GM23248 (cell line): ENCODE data around the gene INTS15. TPM values are rescaled to one million over a fixed set of nuclear protein-coding genes. Genes with fewer than 3 reads are reported as not detected.
A peak's percentile ranks its signal among the peaks of the same experiment; 100 is the strongest.
"Not testable (repeated sequence)": the region's sequence is repeated elsewhere in the genome, so short reads cannot be mapped to it uniquely, and the experiment has no call there.

ENCODE experiments used
- DNase-seq: peaks from one replicate; pipeline ENCODE4 v3.0.0-alpha.2; 2015
- H2AFZ ChIP-seq: fragments of 200-600 bp; sonication (generic); 2 replicates; pipeline ENCODE4 v1.6.1; 2016; ENCODE audit warnings: antibody characterized with exemption
- H3F3A ChIP-seq: fragments of 200-600 bp; sonication (generic); 2 replicates; pipeline ENCODE4 v1.6.1; 2016; ENCODE audit warnings: mild to moderate bottlenecking, antibody characterized with exemption, mixed run types; ENCODE audit not compliant: insufficient read depth
- H3K27ac ChIP-seq: fragments of 200-600 bp; sonication (generic); 2 replicates; pipeline ENCODE4 v1.5.1; 2016; ENCODE audit warnings: mild to moderate bottlenecking
- H3K27me3 ChIP-seq: fragments of 200-600 bp; sonication (generic); replicated peaks from 2 replicates; pipeline ENCODE4 v1.6.1; 2016; ENCODE audit warnings: mild to moderate bottlenecking; ENCODE audit not compliant: insufficient read depth
- H3K36me3 ChIP-seq: fragments of 200-600 bp; sonication (generic); 2 replicates; pipeline ENCODE4 v1.6.1; 2016; ENCODE audit warnings: low read depth, mild to moderate bottlenecking
- H3K4me1 ChIP-seq: fragments of 200-600 bp; sonication (generic); 2 replicates; pipeline ENCODE4 v1.6.1; 2016; ENCODE audit warnings: mild to moderate bottlenecking; ENCODE audit not compliant: insufficient read depth
- H3K4me2 ChIP-seq: fragments of 200-600 bp; sonication (generic); one replicate; pipeline ENCODE4 v1.6.1; 2016; ENCODE audit warnings: mild to moderate bottlenecking; ENCODE audit not compliant: unreplicated experiment
- H3K4me3 ChIP-seq: fragments of 200-600 bp; sonication (generic); 2 replicates; pipeline ENCODE4 v1.5.1; 2016; ENCODE audit warnings: mild to moderate bottlenecking
- H3K79me2 ChIP-seq: fragments of 200-600 bp; sonication (generic); 2 replicates; pipeline ENCODE4 v1.6.1; 2016; ENCODE audit warnings: mild to moderate bottlenecking; ENCODE audit not compliant: insufficient read depth
- H3K9ac ChIP-seq: fragments of 200-600 bp; sonication (generic); 2 replicates; pipeline ENCODE4 v1.6.1; 2016; ENCODE audit warnings: mild to moderate bottlenecking
- H3K9me2 ChIP-seq: fragments of 200-600 bp; sonication (generic); 2 replicates; pipeline ENCODE4 v1.6.1; 2016; ENCODE audit warnings: mixed run types, mild to moderate bottlenecking, moderate library complexity; ENCODE audit not compliant: insufficient read depth
- H3K9me3 ChIP-seq: fragments of 200-600 bp; sonication (generic); one replicate; pipeline ENCODE4 v1.6.1; 2017; ENCODE audit warnings: low read depth
- H4K20me1 ChIP-seq: fragments of 200-600 bp; sonication (generic); 2 replicates; pipeline ENCODE4 v1.6.0; 2016; ENCODE audit not compliant: insufficient read depth
- EZH2 ChIP-seq: fragments of 200-600 bp; sonication (generic); IDR thresholded peaks from 2 replicates; pipeline ENCODE4 v1.6.1; 2018; ENCODE audit warnings: antibody characterized with exemption, mild to moderate bottlenecking; ENCODE audit not compliant: insufficient read depth, poor library complexity, severe bottlenecking
- EZH2phosphoT487 ChIP-seq: fragments of 200-600 bp; sonication (generic); IDR thresholded peaks from 2 replicates; pipeline ENCODE4 v1.6.1; 2018; ENCODE audit warnings: antibody characterized with exemption, moderate library complexity, mild to moderate bottlenecking, low read depth; ENCODE audit not compliant: insufficient read depth
- WGBS, 2 experiments: methylation state at CpG; one replicate each; pipeline ENCODE4 v1.1.6; 2015 to 2017; ENCODE audit warnings: low lambda C conversion rate in 2 of 2, low coverage in 1 of 2; ENCODE audit errors: missing lambda C conversion rate in 2 of 2; 5-methylcytosine and 5-hydroxymethylcytosine counted together
- in situ Hi-C: fragments of 300-500 bp; cut with MboI; formaldehyde crosslinking; loops from 2 replicates; pipeline ENCODE4 v1.15.0; 2020
- polyA plus RNA-seq: library from polyadenylated mRNA; unstranded; fragments of >200 nt; fragmentation: Nextera tagmentation; extraction: Ambion mirVana; gene quantifications from 2 replicates; pipeline ENCODE4 v1.2.1, GENCODE V29; 2016
- total RNA-seq: library from RNA; depleted of rRNA; stranded (reverse); fragments of >200 nt; shearing (Covaris generic); gene quantifications from 2 replicates; pipeline ENCODE4 v1.2.3, GENCODE V29; 2014

INTS15 gene
- total and polyA plus RNA-seq, 2 experiments from 2014 or later = 11.3 to 17.9 TPM

DNA sequence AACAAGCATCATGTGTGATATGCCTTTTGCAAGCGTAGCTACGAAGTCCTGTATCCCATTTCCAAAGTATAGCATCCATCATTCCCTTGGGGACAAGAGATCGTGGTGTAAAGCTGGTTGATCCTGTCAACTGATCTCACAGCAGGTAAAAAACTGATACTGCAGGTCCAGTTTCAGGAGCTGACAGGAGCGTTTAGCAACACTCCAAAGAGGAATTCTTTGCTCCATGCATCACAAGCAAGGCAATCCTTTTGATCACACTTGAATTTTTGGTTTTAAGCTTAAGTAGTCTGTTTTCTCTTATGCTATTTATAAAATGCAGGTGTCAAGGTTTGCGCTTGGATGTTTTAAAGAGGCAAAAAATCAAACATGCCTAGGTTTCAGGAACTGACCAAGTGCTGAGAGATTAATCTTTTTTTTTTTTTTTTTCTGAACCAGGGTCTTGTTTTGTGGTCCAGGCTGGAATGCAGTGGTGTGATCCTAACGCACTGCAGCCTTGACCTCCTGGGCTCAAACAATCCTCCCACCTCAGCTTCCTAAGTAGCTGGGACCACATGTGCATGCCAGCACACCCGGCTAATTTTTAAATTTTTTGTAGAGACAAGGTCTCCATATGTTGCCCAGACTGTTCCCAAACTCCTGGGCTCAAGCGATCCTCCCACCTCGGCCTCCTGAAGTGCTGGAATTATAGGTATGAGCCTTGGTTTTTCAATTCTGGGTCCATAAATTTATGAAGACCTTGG is 14.4 kb upstream of the INTS15 start:
- Histone ChIP-seq H4K20me1 (no peaks in the 10 kb centered on the region), H3K9me2 (no peaks in the 10 kb centered on the region), H3K4me3 (no peak overlapping the region), H3K9ac (no peak overlapping the region), H3K27me3 (no peaks in the 10 kb centered on the region), H3K36me3 (no peaks in the 10 kb centered on the region), H3K79me2 (0 out of 2 replicates have a peak, but pooled peaks cover 6% of the 10 kb centered on the region), H3K4me2 (no peak overlapping the region), H3K27ac (no peak overlapping the region), H2AFZ (no peak overlapping the region), H3K9me3 (no peaks in the 10 kb centered on the region), H3K4me1 (0 out of 2 replicates have a peak, but pooled peaks cover 6% of the 10 kb centered on the region), H3F3A (no peaks in the 10 kb centered on the region)
- DNase-seq = no peak
- in situ Hi-C loops = loop anchor here (25.0 kb wide), 1 partner anchor 362 kb away; no protein-coding TSS in a partner anchor
- 60 to 65% methylated on average over 9 of the region's 9 CpGs for WGBS, 2 experiments
- TF ChIP-seq EZH2phosphoT487 = no peak
- TF ChIP-seq EZH2 = no peak

- WGBS, 2 experiments = 63 to 65% methylated on average over 14 of the region's 14 CpGs
- Histone ChIP-seq H2AFZ (no peak overlapping the region), H4K20me1 (no peaks in the 10 kb centered on the region), H3K4me3 (peak overlapping the region; percentile 62), H3K4me1 (0 out of 2 replicates have a peak, but pooled peaks cover 6% of the 10 kb centered on the region), H3K79me2 (0 out of 2 replicates have a peak, but pooled peaks cover 6% of the 10 kb centered on the region), H3K36me3 (no peaks in the 10 kb centered on the region), H3F3A (no peaks in the 10 kb centered on the region), H3K9me2 (no peaks in the 10 kb centered on the region), H3K9ac (peak overlapping the region; percentile 95; the same call in 1 of the 2 replicates), H3K27me3 (no peaks in the 10 kb centered on the region), H3K9me3 (no peaks in the 10 kb centered on the region), H3K4me2 (peak overlapping the region; percentile 79), H3K27ac (no peak overlapping the region)
- in situ Hi-C loops = loop anchor here (25.0 kb wide), 1 partner anchor 361 kb away; no protein-coding TSS in a partner anchor
- no peak for TF ChIP-seq EZH2phosphoT487
- no peak for TF ChIP-seq EZH2
- no peak for DNase-seq
These were observed 13.6 kb upstream of the INTS15 start for GRCh38 chr7:6576024-6576866.

GRCh38 chr7:6576867-6577368 is 12.9 kb upstream of the INTS15 start:
- DNase-seq = peak; percentile 18
- Histone ChIP-seq H2AFZ (peak overlapping the region; percentile 95), H3K4me2 (peak overlapping the region; percentile 79), H3K4me3 (peak overlapping the region; percentile 88), H3K9ac (peak overlapping the region; percentile 95), H3K27ac (peak overlapping the region; percentile 91)
- H3K9me3 ChIP-seq, H3K4me1 ChIP-seq, H3F3A ChIP-seq, H3K36me3 ChIP-seq, H3K79me2 ChIP-seq, H3K27me3 ChIP-seq, H4K20me1 ChIP-seq, H3K9me2 ChIP-seq: not testable (repeated sequence)
- in situ Hi-C loops = loop anchor here (25.0 kb wide), 1 partner anchor 360 kb away; no protein-coding TSS in a partner anchor
- 21 to 31% methylated on average over 14 of the region's 14 CpGs for WGBS, 2 experiments

DNA sequence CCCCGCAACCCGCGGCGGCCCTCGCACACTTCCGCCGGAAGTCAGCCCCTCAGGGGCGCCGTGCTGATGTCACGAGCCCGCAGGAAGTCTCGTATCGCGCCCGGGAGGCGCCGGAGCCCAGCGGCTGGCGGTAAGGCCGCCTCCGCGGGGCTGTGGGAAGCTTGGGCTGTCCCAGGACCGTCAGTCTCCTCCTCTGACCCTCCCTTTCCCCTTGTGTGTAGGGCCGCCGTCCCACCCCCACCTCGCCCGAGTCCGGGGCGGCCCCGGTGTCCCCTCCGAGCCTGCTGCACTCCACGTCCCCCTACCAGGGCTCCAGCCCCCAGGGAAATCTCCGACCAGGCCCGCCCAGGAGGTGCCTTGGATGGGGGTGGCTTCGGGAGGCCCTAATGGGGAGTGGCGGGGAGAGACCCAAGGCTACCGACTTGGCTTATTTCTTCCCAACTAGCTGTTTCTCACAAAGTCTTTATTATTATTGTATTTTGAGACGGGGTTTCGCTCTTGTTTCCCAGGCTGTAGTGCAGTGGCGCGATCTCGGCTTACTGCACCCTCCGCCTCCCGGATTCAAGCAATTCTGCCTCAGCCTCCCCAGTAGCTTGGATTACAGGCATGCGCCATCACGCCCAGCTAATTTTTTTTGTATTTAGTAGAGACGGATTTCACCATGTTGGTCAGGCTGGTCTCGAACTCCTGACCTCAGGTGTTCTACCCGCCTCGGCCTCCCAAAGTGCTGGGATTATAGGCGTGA is 12.3 kb upstream of the INTS15 start, which contains the start of gene ZDHHC4:
ZDHHC4 (plus strand) TSS at position 86 of the 745 bp plus-strand sequence. CDS start 3,108 bp downstream, outside the sequence.
- Histone ChIP-seq H3K27me3 (no peaks in the 10 kb centered on the region), H3K79me2 (0 out of 2 replicates have a peak, but pooled peaks cover 6% of the 10 kb centered on the region), H3K4me3 (peak within 1 kb of the TSS; percentile 88), H2AFZ (peak within 1 kb of the TSS; percentile 95), H3K9ac (peak within 1 kb of the TSS; percentile 95), H3K9me2 (no peaks in the 10 kb centered on the region), H3K9me3 (no peaks in the 10 kb centered on the region), H4K20me1 (no peaks in the 10 kb centered on the region), H3K36me3 (peaks cover 5% of the 10 kb centered on the region; the same call in 1 of the 2 replicates), H3F3A (no peaks in the 10 kb centered on the region), H3K4me2 (peak within 1 kb of the TSS; percentile 79), H3K27ac (peak within 1 kb of the TSS; percentile 91), H3K4me1 (0 out of 2 replicates have a peak, but pooled peaks cover 6% of the 10 kb centered on the region)
- in situ Hi-C loops = loop anchor here (25.0 kb wide), 1 partner anchor 360 kb away; no protein-coding TSS in a partner anchor
- TF ChIP-seq EZH2phosphoT487 = no peak
- TF ChIP-seq EZH2 = no peak
- 14 to 15% methylated on average over 40 to 45 of the region's 51 CpGs for WGBS, 2 experiments
- DNase-seq = peak; percentile 97
